HepG2 (cell line): ENCODE measurements around the gene TMEM14C. TPM values are rescaled to one million over a fixed set of nuclear protein-coding genes. Genes with fewer than 3 reads are reported as not detected.

Experiments
- ATAC-seq: fragments of 200-7000 bp; cut with Tn5 transposase; 3 replicates; pipeline ENCODE4 v1.9.1; 2020; ENCODE audit warnings: mild to moderate bottlenecking, moderate library complexity
- BruUV-seq: library from RNA; stranded (reverse); fragments of 400-500 nt; replicated peaks from 2 replicates; lab custom pipeline; 2021; lab: Mats Ljungman, UMichigan
- CTCF ChIA-PET: fragments of 300-600 bp; formaldehyde crosslinking; extraction: SDS; loops from one replicate; lab custom pipeline; 2021; ENCODE audit warnings: low total read pairs, inconsistent platforms, low intra/inter-chr PET ratio; lab: Yijun Ruan, JAX
- POLR2A ChIA-PET: fragments of 350-600 bp; sonication (Branson Sonifier 250); formaldehyde crosslinking; loops from one replicate; lab custom pipeline; 2020; ENCODE audit warnings: antibody characterized with exemption, inconsistent platforms; lab: Yijun Ruan, JAX
- DNase-seq: peaks from one replicate; pipeline ENCODE4 v3.0.0-alpha.2; 2015; ENCODE audit warnings: low spot score
- FAIRE-seq: peaks from 3 replicates; lab custom pipeline; 2011; peaks lifted over from hg19 to GRCh38; lab: Jason Lieb, UNC
- H2AFZ ChIP-seq: one replicate; pipeline ENCODE4 v1.6.1; 2011; ENCODE audit warnings: low read length, inconsistent platforms
- H3K27ac ChIP-seq: fragments of 300-600 bp; 3 replicates; pipeline ENCODE4 v1.8.0; 2011; ENCODE audit warnings: mixed run types, mild to moderate bottlenecking, mixed read lengths, low read length, inconsistent platforms; ENCODE audit not compliant: insufficient read depth; ENCODE audit errors: extremely low read length
- H3K27me3 ChIP-seq, 2 experiments: fragments of 200-600 bp in 1 of 2; 2 replicates in 1 of 2; 3 replicates in 1 of 2; pipeline versions ENCODE4 v1.6.0 to v1.8.0; 2011; ENCODE audit warnings: low read length in 2 of 2, mild to moderate bottlenecking in 2 of 2, moderate library complexity in 2 of 2, inconsistent platforms in 1 of 2; ENCODE audit not compliant: insufficient read depth in 2 of 2, control insufficient read depth in 1 of 2
- H3K36me3 ChIP-seq, 2 experiments: fragments of 200-600 bp in 1 of 2; replicated peaks in 1 of 2; 2 replicates in 1 of 2; 3 replicates in 1 of 2; pipeline versions ENCODE4 v1.5.1 to v1.8.0; 2011; ENCODE audit warnings: low read length in 2 of 2, inconsistent platforms in 1 of 2; ENCODE audit not compliant: insufficient read depth in 2 of 2, control insufficient read depth in 1 of 2
- H3K4me1 ChIP-seq: 2 replicates; pipeline ENCODE4 v1.5.1; 2012; ENCODE audit warnings: low read length, inconsistent platforms; ENCODE audit not compliant: insufficient read depth
- H3K4me2 ChIP-seq: 2 replicates; pipeline ENCODE4 v1.6.0; 2011; ENCODE audit warnings: low read depth, low read length, inconsistent platforms
- H3K4me3 ChIP-seq, 3 experiments: fragments of 200-600 bp in 1 of 3; sonication (generic), shearing (Covaris generic) in 1 of 3; replicated peaks in 1 of 3; 2 replicates each; pipeline ENCODE4 v1.5.1; 2011 to 2016; ENCODE audit warnings: low read length in 3 of 3, inconsistent platforms in 2 of 3, low read depth in 2 of 3, mild to moderate bottlenecking in 2 of 3, control low read depth in 1 of 3, mixed read lengths in 1 of 3; ENCODE audit not compliant: insufficient read depth in 1 of 3
- H3K79me2 ChIP-seq: one replicate; pipeline ENCODE4 v1.6.1; 2011; ENCODE audit warnings: low read length, inconsistent platforms; ENCODE audit not compliant: insufficient read depth
- H3K9ac ChIP-seq: 2 replicates; pipeline ENCODE4 v1.6.0; 2011; ENCODE audit warnings: mild to moderate bottlenecking, low read depth, low read length, inconsistent platforms; ENCODE audit not compliant: insufficient read depth
- H3K9me3 ChIP-seq: 2 replicates; pipeline ENCODE4 v1.5.1; 2012; ENCODE audit warnings: mild to moderate bottlenecking, low read length
- H4K20me1 ChIP-seq: 2 replicates; pipeline ENCODE4 v1.6.0; 2011; ENCODE audit warnings: inconsistent platforms, mild to moderate bottlenecking, low read length, moderate library complexity; ENCODE audit not compliant: insufficient read depth
- FLYWCH1 ChIP-seq: sonication (generic); formaldehyde crosslinking; IDR thresholded peaks from 2 replicates; pipeline ENCODE4 v1.8.1; 2023; ENCODE audit warnings: mild to moderate bottlenecking, missing genetic modification reagents
- ZBTB33 ChIP-seq: sonication (generic); formaldehyde crosslinking; IDR thresholded peaks from 2 replicates; pipeline ENCODE4 v1.4.0; 2020; ENCODE audit warnings: missing genetic modification reagents
- ZSCAN9 ChIP-seq: IDR thresholded peaks from 2 replicates; pipeline ENCODE4 v1.6.1; 2016; ENCODE audit warnings: borderline replicate concordance
- ZXDC ChIP-seq: sonication (generic); formaldehyde crosslinking; IDR thresholded peaks from 2 replicates; pipeline ENCODE4 v1.5.0; 2020; ENCODE audit warnings: mild to moderate bottlenecking, missing genetic modification reagents
- WGBS: methylation state at CpG from one replicate; pipeline ENCODE4 v1.1.6; 2017; ENCODE audit warnings: low lambda C conversion rate; 5-methylcytosine and 5-hydroxymethylcytosine counted together
- in situ Hi-C: cut with HindIII; loops from 2 replicates; pipeline ENCODE4 v1.10.0; 2017; ENCODE audit warnings: low pct_unique_long_range_greater_than_20kb; ENCODE audit not compliant: extremely low pct_ligation_motif_present
- intact Hi-C: fragments of 100-400 bp; cut with micrococcal nuclease; formaldehyde crosslinking; loops from one replicate; pipeline ENCODE4 v1.10.0; 2022; ENCODE audit not compliant: unreplicated experiment
- polyA plus RNA-seq, 8 experiments: library from polyadenylated mRNA; depleted of rRNA in 3 of 8; stranded (reverse) in 7 of 8; unstranded in 1 of 8; fragments of >200 nt; fragmentation: Illumina TruSeq in 4 of 8; extraction: Trizol in 4 of 8; gene quantifications; 2 replicates each; pipeline versions ENCODE4 v1.2.1 to v1.2.3, GENCODE V29; 2011 to 2016; ENCODE audit warnings: low read depth in 4 of 8, missing spikeins in 1 of 8, mixed read lengths in 1 of 8; ENCODE audit not compliant: insufficient read depth in 1 of 8
- total RNA-seq, 5 experiments: library from RNA; depleted of rRNA; stranded (reverse); fragments of >200 nt; fragmentation: Illumina TruSeq; extraction: Trizol; gene quantifications; 2 replicates each; pipeline ENCODE4 v1.2.3, GENCODE V29; 2016; ENCODE audit warnings: low read depth in 1 of 5

TMEM14C gene
- total and polyA plus RNA-seq, 2 of the 13 experiments (the other 11 are each of a cell fraction or from before 2014, with no cell fraction given), result 184 TPM

- FAIRE-seq (no peak), ATAC-seq (no peak), DNase-seq (no peak)
- Histone ChIP-seq H2AFZ (no peak overlapping the region), H3K36me3 (no peaks in the 10 kb centered on the region), H3K9ac (no peak overlapping the region), H3K9me3 (no peaks in the 10 kb centered on the region), H3K4me1 (peaks cover 15% of the 10 kb centered on the region; the same call in 1 of the 2 replicates), H3K4me3 (no peak overlapping the region), H3K4me2 (no peak overlapping the region), H3K27me3 (peaks cover 3 to 14% of the 10 kb centered on the region in 2 experiments; a peak in 3 of 5 replicates), H4K20me1 (no peaks in the 10 kb centered on the region), H3K27ac (no peak overlapping the region), H3K79me2 (no peaks in the 10 kb centered on the region)
- WGBS, result 36% methylated on average over 8 of the region's 8 CpGs
- in situ Hi-C loops, result no loop called here
- ChIA-PET CTCF (no interaction called here), POLR2A (no interaction called here)
- TF ChIP-seq ZSCAN9 (CRISPR knock-in tag) (no peak), ZBTB33 (CRISPR knock-in tag) (peak; percentile 69)
- BruUV-seq, result no TSS peak
- intact Hi-C loops, result no loop called here
Measured at GRCh38 chr6:10686901-10687300, 36.0 kb upstream of the TMEM14C start.

- POLR2A ChIA-PET, result no interaction called here
- TF ChIP-seq ZXDC (CRISPR knock-in tag), result no peak
- no peak for TF ChIP-seq FLYWCH1
Measured at GRCh38 chr6:10687582-10687981, 35.3 kb upstream of the TMEM14C start.

More at GRCh38 chr6:10687582-10687981, 35.3 kb upstream of the TMEM14C start:
- peaks cover 3 to 14% of the 10 kb centered on the region in 2 experiments; a peak in 3 of 5 replicates for H3K27me3 ChIP-seq
- no peaks in the 10 kb centered on the region for H3K79me2 ChIP-seq
- H3K4me3 ChIP-seq, result no peak overlapping the region
- 25% methylated on average over 6 of the region's 6 CpGs for WGBS
- ATAC-seq (no peak), FAIRE-seq (no peak), DNase-seq (no peak)
- peaks cover 16% of the 10 kb centered on the region for H3K4me1 ChIP-seq
- H3K9ac ChIP-seq, result no peak overlapping the region
- H3K27ac ChIP-seq, result no peak overlapping the region
- no peaks in the 10 kb centered on the region for H3K9me3 ChIP-seq
- CTCF ChIA-PET, result no interaction called here
- intact Hi-C loops (no loop called here), in situ Hi-C loops (no loop called here)
- no peak overlapping the region for H2AFZ ChIP-seq
- H4K20me1 ChIP-seq, result no peaks in the 10 kb centered on the region
- H3K36me3 ChIP-seq, result no peaks in the 10 kb centered on the region
- BruUV-seq, result no TSS peak
- no peak overlapping the region for H3K4me2 ChIP-seq
